ENCODE results near the gene UBAC1.

Gene UBAC1

DNA sequence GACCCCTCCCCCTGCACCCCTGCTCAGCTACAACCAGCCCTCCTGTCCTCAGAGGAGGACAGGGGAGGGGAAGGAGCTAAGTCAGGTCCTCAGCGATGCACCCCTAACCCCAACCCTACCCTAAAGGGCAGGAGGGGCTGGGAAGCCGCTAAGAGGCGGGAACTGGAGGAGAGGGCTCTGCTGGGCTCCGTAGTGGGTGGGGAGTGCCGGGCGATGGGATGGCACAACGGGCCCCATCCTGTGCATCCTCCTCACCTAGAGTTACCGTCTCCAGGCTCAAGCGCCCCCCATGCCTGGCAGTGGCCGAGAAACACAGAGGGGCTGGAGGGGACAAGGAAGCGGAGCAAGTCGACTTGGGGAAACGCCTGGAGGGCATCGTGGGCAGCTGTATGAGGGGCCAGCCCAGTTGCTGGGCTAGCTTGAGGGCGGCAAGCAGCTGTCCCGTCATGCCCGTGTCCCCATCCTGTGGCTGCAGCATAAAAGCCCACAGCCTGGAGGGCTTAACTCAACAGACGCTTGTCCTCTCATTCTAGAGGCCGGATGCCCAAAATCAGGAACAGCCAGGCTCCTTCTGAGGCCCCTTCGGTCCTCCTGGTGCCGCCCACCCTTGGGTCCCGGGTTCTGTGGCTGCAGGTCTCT is 23.0 kb upstream of the UBAC1 start:
- Histone ChIP-seq H3K27me3 (replicated peaks in 2 of 5; ENCODE audit: control insufficient read depth in 4 of 5, insufficient read depth in 5 of 5, low read length in 4 of 5) (no peaks in the 10 kb centered on the region), H3K4me3 (ENCODE audit: control insufficient read depth in 1 of 7, extremely low read depth in 1 of 7, insufficient read depth in 4 of 7, low read depth in 2 of 7, low read length in 6 of 7) (no peak overlapping the region), H3K36me3 (ENCODE audit: control insufficient read depth in 4 of 4, insufficient read depth in 4 of 4, low read length in 3 of 4) (no peaks in the 10 kb centered on the region), H3K9me3 (ENCODE audit: control extremely low read depth in 1 of 5, control insufficient read depth in 4 of 5, insufficient read depth in 2 of 5, low read depth in 1 of 5, low read length in 4 of 5) (no peaks in the 10 kb centered on the region), H3K4me1 (ENCODE audit: control extremely low read depth in 1 of 4, control insufficient read depth in 4 of 4, insufficient read depth in 4 of 4, low read length in 3 of 4) (peaks cover 0 to 42% (median 18%) of the 10 kb centered on the region in 4 experiments), H3K27ac (ENCODE audit: insufficient read depth in 1 of 2, low read depth in 1 of 2, low read length in 2 of 2, poor library complexity in 1 of 2, severe bottlenecking in 2 of 2) (no peak overlapping the region)
- ChIA-PET POLR2A (interaction anchor here (0.6 kb wide), 1 partner anchor 1348 kb away, joined by 3 read pairs; no protein-coding TSS in a partner anchor), CTCF (interaction anchor here (1.1 to 1.3 kb wide), 2 partner anchors 18 to 138 kb away, joined by 3 read pairs; no protein-coding TSS in a partner anchor)
- WGBS (ENCODE audit: insufficient coverage): 89% methylated on average over 15 of the region's 22 CpGs
- no peak for DNase-seq

- Histone ChIP-seq H3K36me3 (ENCODE audit: control insufficient read depth in 4 of 4, insufficient read depth in 4 of 4, low read length in 3 of 4) (no peaks in the 10 kb centered on the region), H3K4me1 (ENCODE audit: control extremely low read depth in 1 of 4, control insufficient read depth in 4 of 4, insufficient read depth in 4 of 4, low read length in 3 of 4) (peaks cover 0 to 42% (median 22%) of the 10 kb centered on the region in 4 experiments), H3K27me3 (replicated peaks in 2 of 5; ENCODE audit: control insufficient read depth in 4 of 5, insufficient read depth in 5 of 5, low read length in 4 of 5) (no peaks in the 10 kb centered on the region), H3K4me3 (ENCODE audit: control insufficient read depth in 1 of 7, extremely low read depth in 1 of 7, insufficient read depth in 4 of 7, low read depth in 2 of 7, low read length in 6 of 7) (no peak overlapping the region), H3K27ac (ENCODE audit: insufficient read depth in 1 of 2, low read depth in 1 of 2, low read length in 2 of 2, poor library complexity in 1 of 2, severe bottlenecking in 2 of 2) (no peak overlapping the region), H3K9me3 (ENCODE audit: control extremely low read depth in 1 of 5, control insufficient read depth in 4 of 5, insufficient read depth in 2 of 5, low read depth in 1 of 5, low read length in 4 of 5) (no peaks in the 10 kb centered on the region)
- POLR2A ChIA-PET: no interaction called here
- DNase-seq: no peak
- 94% methylated on average over 20 of the region's 26 CpGs for WGBS (ENCODE audit: insufficient coverage)
- CTCF ChIA-PET: interaction anchor here (0.7 to 1.3 kb wide), 4 partner anchors 14 to 298 kb away, joined by 3 read pairs; no protein-coding TSS in a partner anchor
Measured at GRCh38 chr9:135983208-135984071, 22.3 kb upstream of the UBAC1 start.

DNA sequence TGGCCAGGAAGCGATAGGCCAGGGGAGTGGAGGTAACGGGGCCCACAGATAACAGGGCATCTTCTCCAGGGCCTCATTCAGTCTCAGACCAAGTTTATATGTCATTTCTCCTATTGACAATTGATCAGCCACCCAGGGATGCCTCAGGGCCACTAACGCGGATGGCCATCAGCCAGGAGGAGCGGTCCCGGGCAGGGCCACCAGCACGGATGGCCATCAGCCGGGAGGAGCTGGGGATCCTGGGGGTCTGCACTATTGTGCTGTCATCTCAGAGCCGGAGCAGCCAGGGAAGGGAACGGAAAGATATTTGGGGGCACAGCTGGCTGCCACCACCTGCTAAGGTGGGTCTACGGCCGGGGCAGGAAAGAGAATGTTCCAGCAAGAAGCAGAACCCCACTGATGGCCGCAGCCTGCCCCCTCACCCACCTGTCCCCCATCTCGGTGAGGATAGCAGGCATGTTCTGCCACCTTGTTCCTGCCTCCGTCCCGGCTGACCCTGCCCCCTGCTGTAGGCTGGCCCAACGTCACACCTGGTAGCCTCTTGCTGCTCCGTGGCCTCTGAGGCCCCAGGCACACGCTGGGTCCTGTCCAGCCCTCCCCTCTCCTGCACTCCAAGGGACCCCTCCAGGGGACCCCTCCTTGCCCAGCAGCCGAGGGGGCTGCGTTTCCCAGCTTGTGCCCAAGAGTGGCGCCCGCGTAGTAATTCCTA is 21.5 kb upstream of the UBAC1 start:
- POLR2A ChIA-PET: no interaction called here

DNA sequence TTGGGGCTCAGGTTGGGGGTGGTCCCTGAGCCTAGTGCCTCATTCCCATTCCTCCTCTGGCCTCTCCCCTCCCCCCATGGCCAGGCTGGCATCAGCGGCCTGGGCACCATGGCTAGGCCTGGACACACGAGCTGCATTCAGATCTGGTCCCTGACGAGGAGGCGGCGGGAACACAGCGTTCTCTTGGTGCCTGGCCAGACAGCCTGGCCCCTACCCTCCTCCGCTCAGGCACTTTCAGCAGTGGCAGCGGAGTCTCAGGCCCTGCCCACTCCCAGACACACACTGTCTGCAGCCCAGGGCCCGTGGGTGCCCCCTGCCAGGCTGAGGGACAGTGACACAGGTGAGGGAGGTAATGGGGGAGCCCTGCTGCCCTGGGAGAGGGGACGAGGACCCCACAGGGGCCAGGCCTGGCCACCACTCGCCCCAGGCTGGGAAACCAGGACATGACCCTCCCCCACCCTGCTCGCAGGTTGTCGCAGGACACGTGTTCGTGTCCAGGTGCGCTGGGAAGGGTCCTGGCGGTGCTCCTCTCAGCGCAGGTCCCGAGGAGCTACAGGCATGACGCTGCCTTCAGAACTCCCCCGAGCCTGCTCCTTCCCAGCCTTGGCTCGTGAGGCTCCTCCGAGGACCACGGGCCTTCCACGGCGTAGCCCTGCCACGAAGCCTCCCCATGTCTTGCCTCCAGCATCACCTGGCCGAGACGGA is 19.9 kb upstream of the UBAC1 start:
- Histone ChIP-seq H3K27me3 (replicated peaks in 2 of 5; ENCODE audit: control insufficient read depth in 4 of 5, insufficient read depth in 5 of 5, low read length in 4 of 5) (no peaks in the 10 kb centered on the region), H3K9me3 (ENCODE audit: control extremely low read depth in 1 of 5, control insufficient read depth in 4 of 5, insufficient read depth in 2 of 5, low read depth in 1 of 5, low read length in 4 of 5) (no peaks in the 10 kb centered on the region), H3K36me3 (ENCODE audit: control insufficient read depth in 4 of 4, insufficient read depth in 4 of 4, low read length in 3 of 4) (no peaks in the 10 kb centered on the region), H3K27ac (ENCODE audit: insufficient read depth in 1 of 2, low read depth in 1 of 2, low read length in 2 of 2, poor library complexity in 1 of 2, severe bottlenecking in 2 of 2) (no peak overlapping the region), H3K4me3 (ENCODE audit: control insufficient read depth in 1 of 7, extremely low read depth in 1 of 7, insufficient read depth in 4 of 7, low read depth in 2 of 7, low read length in 6 of 7) (no peak overlapping the region), H3K4me1 (ENCODE audit: control extremely low read depth in 1 of 4, control insufficient read depth in 4 of 4, insufficient read depth in 4 of 4, low read length in 3 of 4) (peaks cover 0 to 51% (median 33%) of the 10 kb centered on the region in 4 experiments)
- no peak for DNase-seq
- 94% methylated on average over 23 of the region's 29 CpGs for WGBS (ENCODE audit: insufficient coverage)
- CTCF ChIA-PET: interaction anchor here (0.9 kb wide), 1 partner anchor 9 kb away, joined by 3 read pairs; no protein-coding TSS in a partner anchor
- POLR2A ChIA-PET: interaction anchor here (2.1 kb wide), 1 partner anchor 9 kb away, joined by 5 read pairs; no protein-coding TSS in a partner anchor

More for the DNA sequence above, 21.5 kb upstream of the UBAC1 start:
- Histone ChIP-seq H3K36me3 (ENCODE audit: control insufficient read depth in 4 of 4, insufficient read depth in 4 of 4, low read length in 3 of 4) (no peaks in the 10 kb centered on the region), H3K4me1 (ENCODE audit: control extremely low read depth in 1 of 4, control insufficient read depth in 4 of 4, insufficient read depth in 4 of 4, low read length in 3 of 4) (peaks cover 0 to 44% (median 24%) of the 10 kb centered on the region in 4 experiments), H3K9me3 (ENCODE audit: control extremely low read depth in 1 of 5, control insufficient read depth in 4 of 5, insufficient read depth in 2 of 5, low read depth in 1 of 5, low read length in 4 of 5) (no peaks in the 10 kb centered on the region), H3K27ac (ENCODE audit: insufficient read depth in 1 of 2, low read depth in 1 of 2, low read length in 2 of 2, poor library complexity in 1 of 2, severe bottlenecking in 2 of 2) (no peak overlapping the region), H3K4me3 (ENCODE audit: control insufficient read depth in 1 of 7, extremely low read depth in 1 of 7, insufficient read depth in 4 of 7, low read depth in 2 of 7, low read length in 6 of 7) (no peak overlapping the region), H3K27me3 (replicated peaks in 2 of 5; ENCODE audit: control insufficient read depth in 4 of 5, insufficient read depth in 5 of 5, low read length in 4 of 5) (no peaks in the 10 kb centered on the region)
- CTCF ChIA-PET: interaction anchor here (0.7 to 1.3 kb wide), 4 partner anchors 13 to 299 kb away, joined by 3 read pairs; no protein-coding TSS in a partner anchor
- DNase-seq: no peak
- 94% methylated on average over 22 of the region's 24 CpGs for WGBS (ENCODE audit: insufficient coverage)

- Histone ChIP-seq H3K36me3 (ENCODE audit: control insufficient read depth in 4 of 4, insufficient read depth in 4 of 4, low read length in 3 of 4) (no peaks in the 10 kb centered on the region), H3K27me3 (replicated peaks in 2 of 5; ENCODE audit: control insufficient read depth in 4 of 5, insufficient read depth in 5 of 5, low read length in 4 of 5) (no peaks in the 10 kb centered on the region), H3K4me1 (ENCODE audit: control extremely low read depth in 1 of 4, control insufficient read depth in 4 of 4, insufficient read depth in 4 of 4, low read length in 3 of 4) (peaks cover 0 to 47% (median 33%) of the 10 kb centered on the region in 4 experiments), H3K9me3 (ENCODE audit: control extremely low read depth in 1 of 5, control insufficient read depth in 4 of 5, insufficient read depth in 2 of 5, low read depth in 1 of 5, low read length in 4 of 5) (no peaks in the 10 kb centered on the region), H3K4me3 (ENCODE audit: control insufficient read depth in 1 of 7, extremely low read depth in 1 of 7, insufficient read depth in 4 of 7, low read depth in 2 of 7, low read length in 6 of 7) (peak overlapping the region in 1 of 7 experiments; percentile 16), H3K27ac (ENCODE audit: insufficient read depth in 1 of 2, low read depth in 1 of 2, low read length in 2 of 2, poor library complexity in 1 of 2, severe bottlenecking in 2 of 2) (no peak overlapping the region)
- WGBS (ENCODE audit: insufficient coverage): 62% methylated on average over 17 of the region's 19 CpGs
- no peak for DNase-seq
- ChIA-PET CTCF (interaction anchor here (1.3 kb wide), 2 partner anchors 9 to 12 kb away, joined by 3 to 7 read pairs; no protein-coding TSS in a partner anchor), POLR2A (interaction anchor here (2.1 kb wide), 1 partner anchor 10 kb away, joined by 5 read pairs; no protein-coding TSS in a partner anchor)
Measured at GRCh38 chr9:135979547-135980166, 18.5 kb upstream of the UBAC1 start.

Measured in common myeloid progenitor, CD34-positive (primary cell).